SK-N-SH (cell line): ENCODE measurements around the gene FIGN. TPM values are rescaled to one million over a fixed set of nuclear protein-coding genes. Genes with fewer than 3 reads are reported as not detected.

Source experiments
- CHD2 ChIP-seq: fragments of 150-350 bp; IDR thresholded peaks from 2 replicates; pipeline ENCODE4 v1.6.1; 2018; ENCODE audit warnings: low read length; ENCODE audit not compliant: partially characterized antibody
- EZH2phosphoT487 ChIP-seq: fragments of 200-600 bp; sonication (generic); IDR thresholded peaks from 2 replicates; pipeline ENCODE4 v1.6.1; 2017; ENCODE audit warnings: low read depth, mixed run types, mild to moderate bottlenecking, antibody characterized with exemption, moderate library complexity, borderline replicate concordance
- FOSL2 ChIP-seq: IDR thresholded peaks from 2 replicates; pipeline ENCODE4 v1.4.0; 2012; ENCODE audit warnings: low read depth, mild to moderate bottlenecking, moderate library complexity, borderline replicate concordance
- FOXJ3 ChIP-seq: sonication (generic); formaldehyde crosslinking; IDR thresholded peaks from 2 replicates; pipeline ENCODE4 v1.5.1; 2020; ENCODE audit warnings: mild to moderate bottlenecking, missing genetic modification reagents
- JUND ChIP-seq: IDR thresholded peaks from 2 replicates; pipeline ENCODE4 v1.4.0; 2012
- NFIC ChIP-seq: IDR thresholded peaks from 2 replicates; pipeline ENCODE4 v1.4.0; 2012; ENCODE audit warnings: borderline replicate concordance
- NRF1 ChIP-seq: IDR thresholded peaks from 2 replicates; pipeline ENCODE4 v1.6.1; 2012; ENCODE audit warnings: low read depth, mild to moderate bottlenecking, low read length
- POLR2AphosphoS5 ChIP-seq: IDR thresholded peaks from 2 replicates; pipeline ENCODE4 v1.6.1; 2012; ENCODE audit warnings: low read depth, low read length
- RAD21 ChIP-seq: IDR thresholded peaks from 2 replicates; pipeline ENCODE4 v1.6.1; 2012; ENCODE audit warnings: mild to moderate bottlenecking, low read length
- RCOR1 ChIP-seq: fragments of 150-350 bp; IDR thresholded peaks from 2 replicates; pipeline ENCODE4 v1.6.1; 2017; ENCODE audit warnings: antibody characterized with exemption, low read length
- REST ChIP-seq: IDR thresholded peaks from 2 replicates; pipeline ENCODE4 v1.6.1; 2012; ENCODE audit warnings: mild to moderate bottlenecking, low read depth, low read length, moderate library complexity
- RFX5 ChIP-seq: IDR thresholded peaks from 2 replicates; pipeline ENCODE4 v1.6.1; 2012; ENCODE audit warnings: mild to moderate bottlenecking, improper control_type of control experiment, low read length
- TCF12 ChIP-seq: IDR thresholded peaks from 2 replicates; pipeline ENCODE4 v1.4.0; 2012
- TEAD4 ChIP-seq: IDR thresholded peaks from 2 replicates; pipeline ENCODE4 v1.4.0; 2012; ENCODE audit warnings: mild to moderate bottlenecking, borderline replicate concordance; ENCODE audit not compliant: insufficient read depth
- USF1 ChIP-seq: IDR thresholded peaks from 2 replicates; pipeline ENCODE4 v1.4.0; 2012; ENCODE audit warnings: low read depth, borderline replicate concordance
- YY1 ChIP-seq: IDR thresholded peaks from 2 replicates; pipeline ENCODE4 v1.4.0; 2012; ENCODE audit warnings: low read depth, mild to moderate bottlenecking
- ZBTB33 ChIP-seq: IDR thresholded peaks from 2 replicates; pipeline ENCODE4 v1.4.0; 2012; ENCODE audit warnings: low read depth, borderline replicate concordance
- polyA plus RNA-seq, 3 experiments: library from polyadenylated mRNA; depleted of rRNA; stranded (reverse); fragments of >200 nt; gene quantifications; 2 replicates each; pipeline ENCODE4 v1.2.3, GENCODE V29; 2012
- TF ChIP-seq, protein P1 (sequence below): fragments of 150-350 bp; IDR thresholded peaks from 2 replicates; pipeline ENCODE4 v1.6.1; 2016; ENCODE audit warnings: mild to moderate bottlenecking, low read depth, low read length

Gene FIGN
- polyA plus RNA-seq, 1 of the 3 experiments (the other 2 are of a cell fraction): 0.74 TPM

DNA sequence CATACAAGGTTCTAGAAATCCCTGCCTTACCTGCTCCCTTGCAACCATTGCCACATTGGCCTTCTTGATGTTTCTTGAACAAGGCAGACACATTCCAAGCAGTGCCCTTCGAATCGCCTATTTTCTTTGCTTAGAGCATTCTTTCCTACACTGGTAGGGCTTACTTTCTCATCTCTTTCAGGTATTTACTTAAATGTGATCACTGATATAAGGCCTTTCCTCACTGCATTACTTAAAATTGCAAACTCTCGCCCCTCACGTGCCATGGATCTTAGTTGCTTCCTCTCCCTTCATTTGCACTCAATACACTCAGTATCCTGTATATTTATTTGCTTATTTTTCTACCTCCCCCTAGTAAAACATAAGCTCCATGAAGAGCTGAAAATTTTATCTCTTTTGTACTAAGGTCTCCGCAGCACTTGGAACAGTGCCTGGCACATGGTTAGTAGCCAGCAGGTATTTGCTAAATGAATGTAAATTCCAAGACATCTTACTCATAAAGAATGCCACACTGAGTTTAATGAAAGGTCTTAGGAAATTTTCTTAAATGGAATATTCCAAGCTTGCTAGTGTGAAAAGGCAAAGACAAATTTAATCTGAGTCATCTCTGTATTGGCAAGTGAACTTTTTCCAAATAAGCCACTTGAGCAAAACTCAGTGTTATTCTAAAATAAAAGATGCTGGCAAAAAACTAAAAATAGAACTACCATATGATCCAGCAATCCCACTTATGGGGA is 42.4 kb upstream of the FIGN start (continued):
- TF ChIP-seq EZH2phosphoT487 (no peak), ZBTB33 (no peak), USF1 (no peak), NFIC (peak; percentile 81), REST (no peak), TEAD4 (peak; percentile 87; the same call in 1 of the 2 replicates), FOXJ3 (CRISPR knock-in tag) (no peak), YY1 (no peak), NRF1 (no peak), JUND (peak; percentile 71), CHD2 (no peak), POLR2AphosphoS5 (peak; percentile 14; the same call in 1 of the 2 replicates), RFX5 (no peak), RCOR1 (no peak), TCF12 (peak; percentile 75), FOSL2 (peak; percentile 48; the same call in 1 of the 2 replicates), RAD21 (no peak)
- TF ChIP-seq, protein P1, sequence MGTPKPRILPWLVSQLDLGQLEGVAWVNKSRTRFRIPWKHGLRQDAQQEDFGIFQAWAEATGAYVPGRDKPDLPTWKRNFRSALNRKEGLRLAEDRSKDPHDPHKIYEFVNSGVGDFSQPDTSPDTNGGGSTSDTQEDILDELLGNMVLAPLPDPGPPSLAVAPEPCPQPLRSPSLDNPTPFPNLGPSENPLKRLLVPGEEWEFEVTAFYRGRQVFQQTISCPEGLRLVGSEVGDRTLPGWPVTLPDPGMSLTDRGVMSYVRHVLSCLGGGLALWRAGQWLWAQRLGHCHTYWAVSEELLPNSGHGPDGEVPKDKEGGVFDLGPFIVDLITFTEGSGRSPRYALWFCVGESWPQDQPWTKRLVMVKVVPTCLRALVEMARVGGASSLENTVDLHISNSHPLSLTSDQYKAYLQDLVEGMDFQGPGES: no peak
